ENCODE data around the gene ATP1A1. TPM values are rescaled to one million over a fixed set of nuclear protein-coding genes. Genes with fewer than 3 reads are reported as not detected.
A peak's percentile ranks its signal among the peaks of the same experiment; 100 is the strongest.

ATP1A1 gene
- total RNA-seq, 1 donor from 2014 or later: 252 TPM

DNA sequence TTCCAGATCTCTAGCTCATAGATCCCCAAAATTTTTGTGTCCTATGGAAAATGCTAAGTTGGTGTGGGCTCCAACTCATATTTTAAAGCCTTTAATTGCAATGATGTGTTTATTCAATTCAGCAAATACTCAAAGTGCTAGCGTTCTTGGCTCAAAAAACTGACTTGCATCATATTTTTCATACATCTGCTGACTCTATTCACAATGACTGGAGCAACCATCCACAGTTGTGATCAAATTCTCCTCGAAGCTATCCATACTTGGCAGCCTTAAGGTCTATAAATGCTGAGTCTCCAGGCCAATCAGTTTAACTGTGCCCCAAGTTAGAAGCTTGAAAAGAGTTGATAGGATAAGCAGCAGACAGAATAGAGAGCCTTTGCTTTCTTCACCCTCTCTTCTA lies 2.9 kb upstream of the ATP1A1 start:
- H3K9me3 Mint-ChIP-seq: no peaks in the 10 kb centered on the region
- H3K27me3 Mint-ChIP-seq: peaks cover 33% of the 10 kb centered on the region
- DNase-seq: no peak
- H3K36me3 Mint-ChIP-seq (ENCODE audit: low read depth): peaks cover 10% of the 10 kb centered on the region
- intact Hi-C loops (cut with micrococcal nuclease): loop anchor here (10.0 kb wide), 2 partner anchors 435 to 1295 kb away; no protein-coding TSS in a partner anchor
- no peak overlapping the region for H3K4me3 Mint-ChIP-seq
- H3K27ac Mint-ChIP-seq: no peak overlapping the region
- H3K4me1 Mint-ChIP-seq: peaks cover 7% of the 10 kb centered on the region

DNA sequence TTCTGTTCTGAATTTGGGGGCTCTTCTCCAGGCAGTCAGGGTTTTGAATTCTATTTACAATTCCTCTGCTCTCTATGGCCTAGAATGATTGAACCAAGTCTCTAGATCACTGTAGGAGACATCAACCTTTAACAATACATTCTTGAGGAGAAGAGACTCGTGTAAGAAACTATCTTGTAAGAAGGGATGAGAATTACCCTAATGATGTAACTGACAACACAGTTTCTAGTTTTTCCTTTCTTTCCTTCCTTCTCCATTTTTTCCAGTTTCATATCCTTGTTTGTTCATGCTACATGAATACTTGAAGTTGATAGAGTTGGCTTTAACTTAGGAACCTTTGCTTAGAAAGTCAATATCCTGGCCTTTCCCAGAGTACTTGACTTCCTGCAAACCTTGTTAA lies 1.3 kb upstream of the ATP1A1 start:
- intact Hi-C loops (cut with micrococcal nuclease): loop anchor here (2.0 to 10.0 kb wide), 4 partner anchors 13 to 1293 kb away; no protein-coding TSS in a partner anchor
- no peak for DNase-seq
- Mint-ChIP-seq H3K4me1 (peaks cover 23% of the 10 kb centered on the region), H3K9me3 (no peaks in the 10 kb centered on the region), H3K4me3 (peak overlapping the region; percentile 96), H3K27ac (no peak overlapping the region), H3K36me3 (ENCODE audit: low read depth) (peaks cover 18% of the 10 kb centered on the region), H3K27me3 (peaks cover 28% of the 10 kb centered on the region)

DNA sequence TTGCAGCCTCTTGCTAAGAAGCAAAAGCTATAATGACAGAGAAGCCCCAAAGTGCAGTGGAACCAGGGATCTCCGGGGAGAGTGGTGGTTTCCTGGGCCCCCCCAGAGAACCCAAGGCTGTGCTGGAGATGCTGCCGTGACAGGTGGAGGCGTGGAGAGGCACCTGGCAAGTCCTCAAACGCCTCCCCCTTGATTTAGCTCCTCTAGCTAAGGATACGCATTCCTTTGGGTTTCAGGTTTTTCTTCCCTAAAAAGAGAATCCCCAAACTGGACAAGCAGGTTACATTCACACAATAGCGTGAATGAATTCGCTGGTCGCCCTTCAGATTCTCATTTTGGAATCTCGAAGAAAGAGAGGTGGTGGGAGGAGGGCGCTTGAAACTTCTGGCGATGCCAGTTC lies 853 bp upstream of the ATP1A1 start:
- Mint-ChIP-seq H3K27me3 (peaks cover 25% of the 10 kb centered on the region), H3K36me3 (ENCODE audit: low read depth) (peaks cover 18% of the 10 kb centered on the region), H3K4me3 (peak overlapping the region; percentile 96), H3K27ac (peak overlapping the region; percentile 78), H3K4me1 (peaks cover 26% of the 10 kb centered on the region), H3K9me3 (no peaks in the 10 kb centered on the region)
- DNase-seq: no peak
- intact Hi-C loops (cut with micrococcal nuclease): loop anchor here (2.0 to 10.0 kb wide), 4 partner anchors 13 to 1293 kb away; no protein-coding TSS in a partner anchor

DNA sequence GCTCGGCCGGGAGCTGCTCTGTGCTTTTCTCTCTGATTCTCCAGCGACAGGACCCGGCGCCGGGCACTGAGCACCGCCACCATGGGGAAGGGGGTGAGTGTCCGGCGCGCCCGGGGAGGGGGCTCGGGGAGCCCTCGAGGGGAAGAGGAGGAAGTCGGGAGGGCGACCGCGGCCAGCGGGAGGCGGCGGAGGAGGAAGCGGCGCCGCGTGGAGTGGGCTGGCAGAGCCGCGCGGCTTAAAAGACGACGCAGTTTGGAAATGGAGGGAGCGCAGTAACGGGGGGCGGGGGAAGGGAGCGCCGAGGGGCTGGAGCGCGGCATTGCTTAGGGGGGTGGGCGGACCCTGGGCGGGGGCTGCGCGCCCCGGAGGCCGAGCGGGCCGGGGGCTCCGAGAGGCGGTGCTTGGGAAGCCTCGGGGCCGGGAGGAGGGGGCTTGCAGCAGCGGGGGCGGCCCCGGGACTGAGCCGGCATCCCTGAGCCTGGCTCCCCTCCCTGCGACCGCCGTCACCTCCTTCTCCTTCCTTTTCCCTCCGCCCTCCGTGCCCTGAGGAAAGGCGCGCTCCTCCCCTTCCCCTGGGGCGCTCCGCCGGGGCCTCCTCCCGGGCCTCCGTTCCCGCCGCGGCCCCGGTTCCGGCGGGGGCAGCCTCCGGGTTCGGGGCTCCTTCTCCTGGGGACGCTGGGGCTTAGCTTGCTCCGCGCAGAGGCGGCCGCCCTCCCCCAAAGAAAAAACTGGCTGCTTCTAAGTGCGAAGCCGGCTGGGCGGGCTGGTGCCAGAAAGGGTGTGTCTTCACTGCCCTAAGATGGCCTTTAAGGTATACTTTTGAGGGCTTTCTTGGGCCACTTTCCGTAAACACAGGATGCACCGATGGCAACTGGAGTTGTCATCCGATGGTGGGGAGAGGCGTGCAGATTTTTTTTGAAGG lies 648 bp downstream of the ATP1A1 start:
- H3K4me1 Mint-ChIP-seq: peaks cover 40% of the 10 kb centered on the region
- peak overlapping the region; percentile 96 for H3K27ac Mint-ChIP-seq
- intact Hi-C loops (cut with micrococcal nuclease): loop anchor here (1.0 to 10.0 kb wide), 7 partner anchors 15 to 1291 kb away; partner anchors contain the start of gene TTF2
- peaks cover 3% of the 10 kb centered on the region for H3K9me3 Mint-ChIP-seq
- peak overlapping the region; percentile 96 for H3K4me3 Mint-ChIP-seq
- H3K36me3 Mint-ChIP-seq (ENCODE audit: low read depth): peaks cover 20% of the 10 kb centered on the region
- H3K27me3 Mint-ChIP-seq: peaks cover 22% of the 10 kb centered on the region
- DNase-seq: peak; percentile 90

DNA sequence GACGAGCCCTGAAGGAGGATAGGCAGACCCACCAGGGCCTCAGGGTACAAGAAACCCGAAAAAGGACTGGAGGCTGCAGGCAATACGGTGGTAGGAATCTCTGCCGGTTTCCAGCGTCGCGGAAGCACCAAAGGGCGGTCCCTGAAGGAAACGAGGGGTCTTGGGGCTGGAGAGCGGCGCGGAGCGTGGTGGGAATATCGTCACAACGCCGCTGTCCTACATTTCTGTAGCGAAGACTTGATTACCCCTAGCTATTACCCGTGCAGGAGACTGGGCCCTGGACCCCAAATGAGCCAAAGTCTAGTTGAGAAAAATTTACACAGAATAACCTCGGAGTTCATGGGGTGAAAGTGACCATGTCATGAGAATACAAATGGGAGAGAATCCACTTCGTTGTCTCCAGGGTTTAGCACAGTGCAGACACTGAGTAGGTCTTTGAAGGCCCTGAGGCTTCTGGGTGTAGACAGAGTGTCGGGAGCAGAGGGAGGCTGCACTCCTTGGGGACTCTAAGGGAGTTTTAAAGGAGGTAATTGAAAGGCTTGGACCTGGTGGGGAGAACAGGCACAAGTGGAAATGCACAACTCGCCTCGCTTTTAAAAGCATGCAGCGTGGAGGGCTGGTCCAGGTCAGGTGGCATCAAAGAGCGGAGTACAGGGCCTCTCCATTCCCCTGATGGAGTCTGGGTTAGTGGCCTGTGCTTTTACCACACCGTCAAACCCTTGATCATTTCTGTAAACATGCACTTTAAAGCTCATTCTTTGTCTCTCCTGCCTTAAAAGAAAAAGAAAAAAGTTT lies 1.5 kb downstream of the ATP1A1 start:
- Mint-ChIP-seq H3K4me1 (peaks cover 47% of the 10 kb centered on the region), H3K27me3 (peaks cover 22% of the 10 kb centered on the region), H3K36me3 (ENCODE audit: low read depth) (peaks cover 24% of the 10 kb centered on the region), H3K27ac (peak overlapping the region; percentile 95), H3K9me3 (peaks cover 3% of the 10 kb centered on the region), H3K4me3 (peak overlapping the region; percentile 96)
- peak; percentile 80 for DNase-seq
- intact Hi-C loops (cut with micrococcal nuclease): loop anchor here (1.0 to 10.0 kb wide), 8 partner anchors 14 to 1290 kb away; partner anchors contain the start of genes CD2 and TTF2

DNA sequence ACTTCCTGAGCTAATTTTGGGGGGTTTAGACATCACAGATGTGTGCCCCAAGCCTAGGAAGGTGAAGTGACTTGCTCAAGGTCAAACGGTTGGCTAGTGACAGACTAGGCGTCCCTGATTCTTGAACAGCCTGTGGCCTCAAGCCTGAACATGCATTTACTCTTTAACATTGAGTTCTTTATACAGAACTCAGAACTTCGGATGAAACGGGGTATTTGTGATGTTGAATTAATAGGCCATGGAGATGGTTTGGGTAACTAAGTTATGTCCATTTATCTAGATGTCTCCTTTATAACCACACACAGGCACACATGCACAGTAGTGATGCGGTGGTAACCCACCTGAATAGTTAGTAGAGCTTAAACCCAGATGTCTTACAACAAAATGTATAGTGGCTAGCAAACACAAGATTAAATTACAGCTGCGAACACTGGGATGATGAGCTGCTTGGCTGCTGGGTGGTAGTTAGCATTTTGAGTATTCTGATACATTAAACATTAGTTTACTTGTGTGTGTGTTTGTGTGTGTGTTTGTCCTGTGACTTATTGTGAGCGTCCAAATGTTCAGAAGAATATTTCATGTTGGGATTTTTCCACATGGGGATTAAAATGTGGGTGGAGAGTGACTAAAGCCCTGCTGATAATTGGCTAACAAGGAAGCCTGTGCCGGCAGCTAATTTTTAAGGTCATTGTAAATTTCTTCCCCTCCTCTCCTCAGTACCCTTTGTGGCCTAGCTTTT lies 2.3 kb downstream of the ATP1A1 start:
- intact Hi-C loops (cut with micrococcal nuclease): loop anchor here (2.0 to 10.0 kb wide), 7 partner anchors 13 to 1289 kb away; partner anchors contain the start of gene CD2
- DNase-seq: peak; percentile 69
- Mint-ChIP-seq H3K27me3 (peaks cover 14% of the 10 kb centered on the region), H3K4me1 (peaks cover 50% of the 10 kb centered on the region), H3K27ac (peak overlapping the region; percentile 95), H3K36me3 (ENCODE audit: low read depth) (peaks cover 24% of the 10 kb centered on the region), H3K4me3 (peak overlapping the region; percentile 96), H3K9me3 (peaks cover 3% of the 10 kb centered on the region)

DNA sequence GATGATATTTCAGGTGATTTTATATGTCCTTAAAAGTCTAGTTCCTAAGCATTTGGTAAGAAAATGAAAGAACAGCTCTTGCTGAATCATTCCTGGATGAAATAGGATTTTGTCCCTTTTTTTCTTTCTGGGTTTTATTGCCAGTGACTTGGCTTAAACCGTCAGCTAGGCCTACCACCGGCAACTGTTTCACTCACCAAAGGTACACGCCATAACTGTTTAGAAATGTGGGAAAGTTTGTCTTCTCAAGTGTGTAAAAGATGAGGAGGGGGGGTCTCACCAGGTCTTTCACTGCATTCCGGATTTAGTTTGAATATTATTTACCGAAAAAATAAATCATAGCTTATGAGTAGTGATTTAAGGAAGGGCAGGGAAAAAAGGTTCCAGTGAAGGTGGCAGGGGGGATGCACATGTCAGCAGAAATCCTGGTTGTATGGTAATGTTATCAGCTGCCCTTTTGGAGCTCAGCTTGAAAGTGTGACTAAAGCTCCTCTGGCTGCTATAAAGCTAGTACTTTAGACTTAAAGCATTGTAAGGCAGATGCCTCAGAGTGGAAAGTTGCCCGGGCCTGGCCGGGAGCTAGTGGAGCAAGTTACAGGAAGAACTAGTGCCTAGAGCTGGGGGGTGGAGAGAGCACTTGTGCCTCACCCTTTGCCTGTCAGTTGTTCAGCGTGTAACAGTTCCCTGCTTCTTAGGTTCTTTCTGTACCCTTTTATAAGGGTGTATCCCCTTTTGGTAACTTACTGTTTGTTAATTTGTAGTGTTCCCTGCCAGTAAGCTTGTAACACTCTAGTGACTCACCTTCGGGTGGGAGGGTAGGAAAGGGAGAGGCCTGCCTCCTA lies 3.1 kb downstream of the ATP1A1 start:
- intact Hi-C loops (cut with micrococcal nuclease): loop anchor here (2.0 to 10.0 kb wide), 10 partner anchors 13 to 1289 kb away; partner anchors contain the start of gene CD2
- Mint-ChIP-seq H3K27ac (peak overlapping the region; percentile 95), H3K36me3 (ENCODE audit: low read depth) (peaks cover 24% of the 10 kb centered on the region), H3K9me3 (peaks cover 3% of the 10 kb centered on the region), H3K4me1 (peaks cover 58% of the 10 kb centered on the region), H3K27me3 (peaks cover 7% of the 10 kb centered on the region), H3K4me3 (peak overlapping the region; percentile 96)
- peak; percentile 81 for DNase-seq

DNA sequence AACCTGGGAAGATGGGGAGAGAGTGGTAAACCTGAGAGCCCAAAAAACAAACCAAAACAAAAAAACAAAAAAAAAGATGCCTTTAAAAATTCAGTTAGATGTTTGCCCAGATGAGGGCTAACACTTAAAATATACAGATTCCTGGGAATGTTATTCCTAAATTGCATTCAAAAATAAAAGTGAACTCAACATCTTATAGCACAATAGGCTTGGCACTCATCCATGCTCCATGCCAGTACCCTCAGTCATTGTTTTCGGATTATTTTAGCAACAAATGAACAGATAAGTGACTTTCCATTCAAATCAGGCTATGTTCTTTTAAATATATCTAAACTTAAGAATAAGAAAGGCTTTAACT lies 3.7 kb downstream of the ATP1A1 start:
- intact Hi-C loops (cut with micrococcal nuclease): loop anchor here (2.0 to 10.0 kb wide), 8 partner anchors 119 to 1288 kb away; partner anchors contain the start of gene CD2
- H3K4me3 Mint-ChIP-seq: peak overlapping the region; percentile 96
- H3K27me3 Mint-ChIP-seq: peaks cover 3% of the 10 kb centered on the region
- no peak for DNase-seq
- peaks cover 24% of the 10 kb centered on the region for H3K36me3 Mint-ChIP-seq (ENCODE audit: low read depth)
- peak overlapping the region; percentile 95 for H3K27ac Mint-ChIP-seq
- peaks cover 3% of the 10 kb centered on the region for H3K9me3 Mint-ChIP-seq
- H3K4me1 Mint-ChIP-seq: peaks cover 63% of the 10 kb centered on the region

DNA sequence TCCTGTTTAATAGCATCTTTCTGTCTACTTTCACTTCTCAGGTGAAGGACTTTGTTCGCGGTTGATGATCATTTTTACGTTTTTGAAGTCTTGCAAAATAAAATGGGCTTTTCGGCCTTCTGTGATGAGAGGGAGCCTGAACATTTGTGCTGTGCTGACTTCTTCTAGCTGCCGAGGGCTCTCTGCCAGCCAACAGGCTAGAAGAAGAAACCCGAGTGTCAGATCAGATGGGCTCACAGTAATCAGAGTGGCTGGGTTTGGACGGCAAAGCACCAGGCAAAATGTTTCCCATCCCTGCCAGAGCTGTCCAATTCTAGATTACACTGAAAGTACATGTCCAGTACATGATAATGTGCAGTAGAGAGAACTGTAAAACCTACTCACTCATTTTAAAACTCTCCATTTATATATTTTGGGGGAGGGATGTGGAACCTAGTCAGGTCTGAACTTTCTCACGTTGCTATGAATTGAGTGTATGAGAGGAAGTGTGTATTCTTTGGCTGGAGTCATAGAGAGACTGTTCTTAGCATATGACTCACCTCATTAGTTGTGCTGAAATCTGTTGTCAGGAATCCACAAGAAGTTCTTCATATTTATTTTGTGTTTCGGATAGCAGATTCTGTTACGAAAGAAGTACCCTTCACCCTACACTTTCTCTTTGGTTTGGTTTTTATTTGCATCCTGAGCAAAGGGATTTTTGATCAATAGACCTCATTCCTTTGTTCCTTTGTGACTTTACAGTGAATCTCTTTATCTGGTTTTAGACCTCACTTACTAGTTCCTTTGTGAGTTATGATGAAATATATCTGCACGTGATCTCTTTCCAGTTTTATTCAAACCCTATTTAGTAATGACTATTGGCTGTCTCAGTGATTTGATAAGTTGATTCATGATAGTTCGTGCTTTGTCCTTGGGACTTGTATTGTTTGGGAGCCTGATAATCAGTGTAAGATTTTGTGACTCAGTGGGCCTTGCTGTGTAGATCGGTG lies 4.8 kb downstream of the ATP1A1 start:
- H3K4me1 Mint-ChIP-seq: peaks cover 70% of the 10 kb centered on the region
- H3K36me3 Mint-ChIP-seq (ENCODE audit: low read depth): peaks cover 29% of the 10 kb centered on the region
- peak overlapping the region; percentile 88 for H3K4me3 Mint-ChIP-seq

DNA sequence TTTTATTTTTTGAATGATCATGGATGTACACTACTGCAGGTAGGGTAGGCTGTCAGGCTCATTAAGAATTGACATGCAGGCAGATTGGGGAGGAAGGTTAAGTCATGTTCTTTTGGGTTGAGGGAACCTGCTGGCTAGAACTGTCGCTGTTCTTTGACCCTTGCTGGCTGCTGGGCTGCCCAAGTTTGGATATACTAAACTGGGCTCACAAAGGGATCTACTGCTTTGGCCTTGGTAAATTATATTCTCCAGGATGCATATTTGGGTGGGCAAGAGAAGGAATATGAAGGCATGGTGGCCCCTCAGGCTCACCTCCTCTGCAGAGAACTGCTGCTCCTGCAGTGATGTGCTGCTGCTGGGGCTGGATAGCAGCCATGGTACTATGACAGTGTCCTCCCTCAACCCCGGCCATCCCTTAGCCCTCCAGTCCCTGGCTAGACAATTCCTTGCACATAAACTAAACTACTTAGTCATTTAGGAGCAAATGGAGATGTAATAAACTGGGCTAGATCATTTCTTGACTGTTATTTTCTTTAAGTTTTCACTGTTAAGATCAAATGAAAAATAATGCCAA lies 6.1 kb downstream of the ATP1A1 start:
- intact Hi-C loops (cut with micrococcal nuclease): loop anchor here (5.0 to 10.0 kb wide), 5 partner anchors 122 to 1286 kb away; partner anchors contain the start of gene CD2
- peak overlapping the region; percentile 54 for H3K27ac Mint-ChIP-seq
- peaks cover 3% of the 10 kb centered on the region for H3K9me3 Mint-ChIP-seq
- peaks cover 34% of the 10 kb centered on the region for H3K36me3 Mint-ChIP-seq (ENCODE audit: low read depth)
- peak overlapping the region; percentile 48 for H3K4me3 Mint-ChIP-seq
- H3K4me1 Mint-ChIP-seq: peaks cover 76% of the 10 kb centered on the region
- H3K27me3 Mint-ChIP-seq: no peaks in the 10 kb centered on the region
- no peak for DNase-seq

More for the DNA sequence above, 4.8 kb downstream of the ATP1A1 start:
- intact Hi-C loops (cut with micrococcal nuclease): loop anchor here (1.0 to 10.0 kb wide), 12 partner anchors 41 to 1287 kb away; partner anchors contain the start of gene CD2
- peak overlapping the region; percentile 83 for H3K27ac Mint-ChIP-seq
- H3K27me3 Mint-ChIP-seq: no peaks in the 10 kb centered on the region
- H3K9me3 Mint-ChIP-seq: peaks cover 3% of the 10 kb centered on the region
- DNase-seq: peak; percentile 81

All from activated CD4-positive, alpha-beta T cell treated with anti-CD3 and anti-CD28 coated beads, Interleukin-2, amount 10 ng/mL, durations not matched to agents 24 days and 14 days (primary cell).